ENCODE data around the gene ATXN2.

Gene ATXN2

GRCh38 chr12:111455448-111456320 is 143.4 kb downstream of the ATXN2 start:
- no peaks in the 10 kb centered on the region for H3K4me1 ChIP-seq (ENCODE audit: insufficient read depth, low read length)
- peaks cover 78% of the 10 kb centered on the region for H3K36me3 ChIP-seq (ENCODE audit: insufficient read depth, low read length)
- no peaks in the 10 kb centered on the region for H3K27me3 ChIP-seq (ENCODE audit: insufficient read depth, low read length)
- 96% methylated on average over 15 of the region's 15 CpGs for WGBS
- no peaks in the 10 kb centered on the region for H3K9me3 ChIP-seq (ENCODE audit: insufficient read depth, low read depth, low read length)
- H3K4me3 ChIP-seq (ENCODE audit: low read length), result no peak overlapping the region
- no peak overlapping the region for H3K27ac ChIP-seq (ENCODE audit: low read depth, low read length)
- no peak overlapping the region for H3K9ac ChIP-seq (ENCODE audit: low read depth, low read length)

GRCh38 chr12:111454716-111455447 is 144.2 kb downstream of the ATXN2 start:
- 95% methylated on average over 11 of the region's 11 CpGs for WGBS
- H3K27me3 ChIP-seq (ENCODE audit: insufficient read depth, low read length), result no peaks in the 10 kb centered on the region
- H3K27ac ChIP-seq (ENCODE audit: low read depth, low read length), result no peak overlapping the region
- H3K9me3 ChIP-seq (ENCODE audit: insufficient read depth, low read depth, low read length), result no peaks in the 10 kb centered on the region
- no peak overlapping the region for H3K9ac ChIP-seq (ENCODE audit: low read depth, low read length)
- no peaks in the 10 kb centered on the region for H3K4me1 ChIP-seq (ENCODE audit: insufficient read depth, low read length)
- no peak overlapping the region for H3K4me3 ChIP-seq (ENCODE audit: low read length)
- peaks cover 79% of the 10 kb centered on the region for H3K36me3 ChIP-seq (ENCODE audit: insufficient read depth, low read length)

- H3K4me3 ChIP-seq (ENCODE audit: low read length), result no peak overlapping the region
- H3K9ac ChIP-seq (ENCODE audit: low read depth, low read length), result no peak overlapping the region
- H3K27ac ChIP-seq (ENCODE audit: low read depth, low read length), result no peak overlapping the region
- H3K27me3 ChIP-seq (ENCODE audit: insufficient read depth, low read length), result no peaks in the 10 kb centered on the region
- no peaks in the 10 kb centered on the region for H3K4me1 ChIP-seq (ENCODE audit: insufficient read depth, low read length)
- 93% methylated on average over 4 of the region's 4 CpGs for WGBS
- peaks cover 82% of the 10 kb centered on the region for H3K36me3 ChIP-seq (ENCODE audit: insufficient read depth, low read length)
- H3K9me3 ChIP-seq (ENCODE audit: insufficient read depth, low read depth, low read length), result no peaks in the 10 kb centered on the region
Measured at GRCh38 chr12:111454311-111454710, 144.8 kb downstream of the ATXN2 start.

GRCh38 chr12:111453071-111453989 is 145.8 kb downstream of the ATXN2 start:
- Histone ChIP-seq H3K9ac (ENCODE audit: low read depth, low read length) (no peak overlapping the region), H3K9me3 (ENCODE audit: insufficient read depth, low read depth, low read length) (no peaks in the 10 kb centered on the region), H3K4me1 (ENCODE audit: insufficient read depth, low read length) (no peaks in the 10 kb centered on the region), H3K27me3 (ENCODE audit: insufficient read depth, low read length) (no peaks in the 10 kb centered on the region), H3K27ac (ENCODE audit: low read depth, low read length) (no peak overlapping the region), H3K4me3 (ENCODE audit: low read length) (no peak overlapping the region), H3K36me3 (ENCODE audit: insufficient read depth, low read length) (peaks cover 86% of the 10 kb centered on the region)
- WGBS, result 95% methylated on average over 25 of the region's 25 CpGs

- Histone ChIP-seq H3K36me3 (ENCODE audit: insufficient read depth, low read length) (peaks cover 89% of the 10 kb centered on the region), H3K4me1 (ENCODE audit: insufficient read depth, low read length) (no peaks in the 10 kb centered on the region), H3K27me3 (ENCODE audit: insufficient read depth, low read length) (no peaks in the 10 kb centered on the region), H3K27ac (ENCODE audit: low read depth, low read length) (no peak overlapping the region), H3K4me3 (ENCODE audit: low read length) (no peak overlapping the region), H3K9ac (ENCODE audit: low read depth, low read length) (no peak overlapping the region), H3K9me3 (ENCODE audit: insufficient read depth, low read depth, low read length) (no peaks in the 10 kb centered on the region)
- WGBS, result 65% methylated on average over 6 of the region's 6 CpGs
Measured at GRCh38 chr12:111451649-111452129, 147.4 kb downstream of the ATXN2 start.

GRCh38 chr12:111451232-111451631 is 147.9 kb downstream of the ATXN2 start:
- H3K4me1 ChIP-seq (ENCODE audit: insufficient read depth, low read length), result peaks cover under 1% of the 10 kb centered on the region
- WGBS, result 100% methylated on average over 1 of the region's 1 CpG
- no peaks in the 10 kb centered on the region for H3K27me3 ChIP-seq (ENCODE audit: insufficient read depth, low read length)
- no peak overlapping the region for H3K9ac ChIP-seq (ENCODE audit: low read depth, low read length)
- peaks cover 90% of the 10 kb centered on the region for H3K36me3 ChIP-seq (ENCODE audit: insufficient read depth, low read length)
- H3K9me3 ChIP-seq (ENCODE audit: insufficient read depth, low read depth, low read length), result no peaks in the 10 kb centered on the region
- no peak overlapping the region for H3K4me3 ChIP-seq (ENCODE audit: low read length)
- no peak overlapping the region for H3K27ac ChIP-seq (ENCODE audit: low read depth, low read length)

- no peaks in the 10 kb centered on the region for H3K9me3 ChIP-seq (ENCODE audit: insufficient read depth, low read depth, low read length)
- H3K4me3 ChIP-seq (ENCODE audit: low read length), result no peak overlapping the region
- WGBS, result 95% methylated on average over 4 of the region's 4 CpGs
- H3K36me3 ChIP-seq (ENCODE audit: insufficient read depth, low read length), result peaks cover 88% of the 10 kb centered on the region
- H3K27ac ChIP-seq (ENCODE audit: low read depth, low read length), result no peak overlapping the region
- no peaks in the 10 kb centered on the region for H3K27me3 ChIP-seq (ENCODE audit: insufficient read depth, low read length)
- peaks cover 6% of the 10 kb centered on the region for H3K4me1 ChIP-seq (ENCODE audit: insufficient read depth, low read length)
- no peak overlapping the region for H3K9ac ChIP-seq (ENCODE audit: low read depth, low read length)
Measured at GRCh38 chr12:111450676-111451075, 148.4 kb downstream of the ATXN2 start.

GRCh38 chr12:111448846-111449790 is 150.0 kb downstream of the ATXN2 start:
- H3K9me3 ChIP-seq (ENCODE audit: insufficient read depth, low read depth, low read length), result no peaks in the 10 kb centered on the region
- H3K27me3 ChIP-seq (ENCODE audit: insufficient read depth, low read length), result no peaks in the 10 kb centered on the region
- no peak overlapping the region for H3K4me3 ChIP-seq (ENCODE audit: low read length)
- H3K36me3 ChIP-seq (ENCODE audit: insufficient read depth, low read length), result peaks cover 76% of the 10 kb centered on the region
- H3K4me1 ChIP-seq (ENCODE audit: insufficient read depth, low read length), result peaks cover 8% of the 10 kb centered on the region
- H3K9ac ChIP-seq (ENCODE audit: low read depth, low read length), result no peak overlapping the region
- 90% methylated on average over 4 of the region's 4 CpGs for WGBS
- no peak overlapping the region for H3K27ac ChIP-seq (ENCODE audit: low read depth, low read length)

GRCh38 chr12:111448266-111448830 is 150.8 kb downstream of the ATXN2 start:
- peaks cover 71% of the 10 kb centered on the region for H3K36me3 ChIP-seq (ENCODE audit: insufficient read depth, low read length)
- H3K9ac ChIP-seq (ENCODE audit: low read depth, low read length), result no peak overlapping the region

More at GRCh38 chr12:111448266-111448830, 150.8 kb downstream of the ATXN2 start:
- WGBS, result 91% methylated on average over 9 of the region's 9 CpGs
- H3K27ac ChIP-seq (ENCODE audit: low read depth, low read length), result no peak overlapping the region
- peaks cover 8% of the 10 kb centered on the region for H3K4me1 ChIP-seq (ENCODE audit: insufficient read depth, low read length)
- H3K4me3 ChIP-seq (ENCODE audit: low read length), result no peak overlapping the region
- no peaks in the 10 kb centered on the region for H3K9me3 ChIP-seq (ENCODE audit: insufficient read depth, low read depth, low read length)
- no peaks in the 10 kb centered on the region for H3K27me3 ChIP-seq (ENCODE audit: insufficient read depth, low read length)
